DOHH2 (cell line): ENCODE measurements around the gene BATF.

Experiments used
- H3F3A ChIP-seq: fragments of 200-600 bp; sonication (generic), shearing (Covaris generic); 2 replicates; pipeline ENCODE4 v1.6.0; 2016; ENCODE audit warnings: antibody characterized with exemption, mild to moderate bottlenecking; ENCODE audit not compliant: control insufficient read depth, insufficient read depth
- H3K27ac ChIP-seq: fragments of 200-600 bp; sonication (generic); 2 replicates; pipeline ENCODE4 v1.5.1; 2014; ENCODE audit warnings: low read depth, mild to moderate bottlenecking, low read length, moderate library complexity
- H3K27me3 ChIP-seq: fragments of 200-600 bp; sonication (generic); 2 replicates; pipeline ENCODE4 v1.6.1; 2014; ENCODE audit warnings: mild to moderate bottlenecking, low read length, mixed read lengths; ENCODE audit not compliant: control insufficient read depth
- H3K36me3 ChIP-seq: fragments of 200-600 bp; sonication (generic); 2 replicates; pipeline ENCODE4 v1.6.1; 2014; ENCODE audit warnings: mild to moderate bottlenecking, low read length, moderate library complexity, mixed read lengths; ENCODE audit not compliant: control insufficient read depth
- H3K4me1 ChIP-seq: fragments of 200-600 bp; sonication (generic); 2 replicates; pipeline ENCODE4 v1.6.1; 2014; ENCODE audit warnings: mild to moderate bottlenecking, low read length, mixed read lengths; ENCODE audit not compliant: control insufficient read depth
- H3K4me2 ChIP-seq: fragments of 200-600 bp; sonication (generic); 2 replicates; pipeline ENCODE4 v1.6.0; 2014; ENCODE audit warnings: mild to moderate bottlenecking, low read length, moderate library complexity
- H3K4me3 ChIP-seq: fragments of 200-600 bp; sonication (generic); 2 replicates; pipeline ENCODE4 v1.5.1; 2014; ENCODE audit warnings: mild to moderate bottlenecking, low read length, mixed read lengths
- H3K79me2 ChIP-seq: fragments of 200-600 bp; sonication (generic); 2 replicates; pipeline ENCODE4 v1.6.1; 2014; ENCODE audit warnings: mild to moderate bottlenecking, low read length, mixed read lengths; ENCODE audit not compliant: control insufficient read depth
- H3K9me2 ChIP-seq: fragments of 200-600 bp; sonication (generic); replicated peaks from 2 replicates; pipeline ENCODE4 v1.6.1; 2014; ENCODE audit warnings: mild to moderate bottlenecking, low read length, mixed read lengths; ENCODE audit not compliant: control insufficient read depth
- H3K9me3 ChIP-seq: fragments of 200-600 bp; sonication (generic); 2 replicates; pipeline ENCODE4 v1.6.1; 2014; ENCODE audit warnings: antibody characterized with exemption, low read length, mixed read lengths; ENCODE audit not compliant: control insufficient read depth, insufficient read depth
- H4K20me1 ChIP-seq: fragments of 200-600 bp; sonication (generic); 2 replicates; pipeline ENCODE4 v1.6.0; 2014; ENCODE audit warnings: low read depth, mild to moderate bottlenecking, antibody characterized with exemption, low read length, moderate library complexity; ENCODE audit not compliant: control insufficient read depth, insufficient read depth
- EZH2phosphoT487 ChIP-seq: fragments of 200-600 bp; sonication (generic); IDR thresholded peaks from 2 replicates; pipeline ENCODE4 v1.6.1; 2017; ENCODE audit warnings: borderline replicate concordance, mild to moderate bottlenecking, antibody characterized with exemption, low read length, moderate library complexity, mixed read lengths
- TF ChIP-seq, protein P1 (sequence below): fragments of 200-600 bp; sonication (generic); IDR thresholded peaks from one replicate; pipeline ENCODE4 v1.5.1; 2014; ENCODE audit warnings: antibody characterized with exemption, mild to moderate bottlenecking, low read depth, low read length; ENCODE audit not compliant: poor library complexity, severe bottlenecking

BATF gene

DNA sequence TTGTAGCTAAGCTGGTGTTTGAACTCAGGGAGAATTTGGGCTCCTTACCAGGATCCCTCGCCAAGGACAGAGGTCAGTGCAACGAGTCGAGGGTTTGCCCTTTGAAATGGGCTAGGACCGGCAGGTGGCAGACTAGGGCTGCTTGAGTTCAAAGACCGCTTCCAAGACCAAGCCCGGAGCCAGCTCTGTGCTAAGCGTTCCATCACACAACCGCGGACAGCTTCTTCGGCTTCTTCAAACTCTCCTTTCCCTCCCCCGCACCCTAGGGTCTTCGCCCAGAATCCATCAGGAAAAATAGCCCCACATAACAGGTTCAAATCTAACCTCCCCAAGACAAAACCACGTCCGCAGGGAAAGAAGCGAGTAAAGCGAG lies 55.4 kb downstream of the BATF start:
- H3K9me3 ChIP-seq = no peaks in the 10 kb centered on the region

DNA sequence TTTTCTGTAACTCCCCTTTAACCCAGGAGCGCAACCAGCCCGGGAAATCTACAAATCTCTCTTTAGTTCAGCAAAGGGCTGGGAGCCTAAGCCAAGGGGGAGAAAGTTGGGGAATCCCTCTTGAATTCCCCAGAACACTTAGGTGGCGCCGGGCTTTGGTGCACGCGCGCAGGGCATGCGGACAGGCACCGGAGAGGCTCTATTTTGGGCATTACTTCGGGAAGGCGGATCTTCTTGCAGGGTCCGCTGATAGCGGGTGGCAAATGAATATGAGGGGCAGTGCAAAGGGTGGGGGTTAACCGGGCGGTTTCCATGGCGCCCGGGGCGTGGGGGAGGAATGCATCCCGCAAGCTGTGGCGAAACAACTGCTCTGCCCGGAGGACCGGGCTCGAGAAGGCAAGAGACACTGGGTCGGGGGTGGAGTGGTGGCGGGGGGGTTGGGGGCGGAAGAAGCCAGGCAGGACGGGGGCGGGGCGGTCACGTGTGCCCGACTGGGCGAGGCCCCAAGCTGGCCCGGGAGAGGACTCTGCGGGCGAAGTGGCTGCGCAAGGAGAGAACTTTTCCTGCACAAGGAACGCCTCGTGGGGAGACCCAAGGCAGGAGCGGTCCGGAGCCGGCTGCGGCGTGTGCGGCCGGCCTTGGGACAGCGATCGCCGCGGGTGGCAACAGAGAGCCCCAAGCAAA lies 56.0 kb downstream of the BATF start, which contains the start of gene FLVCR2:
Gene FLVCR2, plus strand, starts transcription at position 519 of the 684 bp plus-strand sequence. CDS start 353 bp downstream, outside the sequence.
- H3K9me3 ChIP-seq = no peaks in the 10 kb centered on the region
- H3K4me3 ChIP-seq = peak within 1 kb of the TSS; percentile 55
- H3K9me2 ChIP-seq = no peaks in the 10 kb centered on the region
- H4K20me1 ChIP-seq = no peaks in the 10 kb centered on the region
- TF ChIP-seq, protein P1, sequence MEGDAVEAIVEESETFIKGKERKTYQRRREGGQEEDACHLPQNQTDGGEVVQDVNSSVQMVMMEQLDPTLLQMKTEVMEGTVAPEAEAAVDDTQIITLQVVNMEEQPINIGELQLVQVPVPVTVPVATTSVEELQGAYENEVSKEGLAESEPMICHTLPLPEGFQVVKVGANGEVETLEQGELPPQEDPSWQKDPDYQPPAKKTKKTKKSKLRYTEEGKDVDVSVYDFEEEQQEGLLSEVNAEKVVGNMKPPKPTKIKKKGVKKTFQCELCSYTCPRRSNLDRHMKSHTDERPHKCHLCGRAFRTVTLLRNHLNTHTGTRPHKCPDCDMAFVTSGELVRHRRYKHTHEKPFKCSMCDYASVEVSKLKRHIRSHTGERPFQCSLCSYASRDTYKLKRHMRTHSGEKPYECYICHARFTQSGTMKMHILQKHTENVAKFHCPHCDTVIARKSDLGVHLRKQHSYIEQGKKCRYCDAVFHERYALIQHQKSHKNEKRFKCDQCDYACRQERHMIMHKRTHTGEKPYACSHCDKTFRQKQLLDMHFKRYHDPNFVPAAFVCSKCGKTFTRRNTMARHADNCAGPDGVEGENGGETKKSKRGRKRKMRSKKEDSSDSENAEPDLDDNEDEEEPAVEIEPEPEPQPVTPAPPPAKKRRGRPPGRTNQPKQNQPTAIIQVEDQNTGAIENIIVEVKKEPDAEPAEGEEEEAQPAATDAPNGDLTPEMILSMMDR = no peak
- no peak for TF ChIP-seq EZH2phosphoT487
- H3K36me3 ChIP-seq = no peaks in the 10 kb centered on the region
- H3K79me2 ChIP-seq = no peaks in the 10 kb centered on the region
- H3K4me2 ChIP-seq = peak within 1 kb of the TSS; percentile 65
- H3K4me1 ChIP-seq = peaks cover 5% of the 10 kb centered on the region
- H3K27ac ChIP-seq = no peak within 1 kb of the TSS
- H3F3A ChIP-seq = no peaks in the 10 kb centered on the region
- H3K27me3 ChIP-seq = peaks cover 22% of the 10 kb centered on the region

More for the DNA sequence above, 55.4 kb downstream of the BATF start:
- Histone ChIP-seq H3K36me3 (no peaks in the 10 kb centered on the region), H3K79me2 (no peaks in the 10 kb centered on the region), H3F3A (no peaks in the 10 kb centered on the region), H3K9me2 (no peaks in the 10 kb centered on the region), H3K4me2 (peak overlapping the region; percentile 65), H3K27me3 (peaks cover 22% of the 10 kb centered on the region), H3K4me1 (peaks cover 5% of the 10 kb centered on the region), H4K20me1 (no peaks in the 10 kb centered on the region), H3K4me3 (peak overlapping the region; percentile 55), H3K27ac (no peak overlapping the region)
- TF ChIP-seq EZH2phosphoT487 = no peak
- TF ChIP-seq, protein P1 = peak; percentile 83

DNA sequence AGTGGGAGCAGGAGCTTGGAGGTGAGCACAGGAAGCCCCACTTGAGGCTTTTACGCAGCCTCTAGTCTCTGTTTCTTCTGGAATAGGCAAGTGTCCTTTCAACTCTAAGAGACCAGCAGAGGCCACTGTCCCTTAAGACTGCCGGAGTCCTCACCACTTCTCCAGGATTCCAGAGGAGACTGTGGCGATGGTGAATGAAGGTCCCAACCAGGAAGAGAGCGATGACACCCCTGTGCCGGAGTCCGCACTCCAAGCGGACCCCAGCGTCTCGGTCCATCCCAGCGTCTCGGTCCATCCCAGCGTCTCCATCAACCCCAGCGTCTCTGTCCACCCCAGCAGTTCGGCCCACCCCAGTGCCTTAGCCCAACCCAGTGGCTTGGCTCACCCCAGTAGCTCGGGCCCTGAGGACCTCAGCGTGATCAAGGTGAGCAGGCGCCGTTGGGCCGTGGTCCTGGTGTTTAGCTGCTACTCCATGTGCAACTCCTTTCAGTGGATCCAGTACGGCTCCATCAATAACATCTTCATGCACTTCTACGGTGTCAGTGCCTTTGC lies 56.6 kb downstream of the BATF start:
- Histone ChIP-seq H3K27me3 (peaks cover 22% of the 10 kb centered on the region), H3K36me3 (no peaks in the 10 kb centered on the region), H3K4me1 (peaks cover 5% of the 10 kb centered on the region), H3K9me2 (no peaks in the 10 kb centered on the region), H3F3A (no peaks in the 10 kb centered on the region), H3K4me3 (no peak overlapping the region), H3K4me2 (peak overlapping the region; percentile 65), H4K20me1 (no peaks in the 10 kb centered on the region), H3K79me2 (no peaks in the 10 kb centered on the region), H3K9me3 (no peaks in the 10 kb centered on the region), H3K27ac (no peak overlapping the region)
- TF ChIP-seq, protein P1 = no peak
- TF ChIP-seq EZH2phosphoT487 = no peak
